SW 1271 (cell line): ENCODE results near the gene PLCB4.

Experiments
- DNase-seq, 2 experiments: peaks; one replicate each; lab custom pipeline; 2025; lab: John Stamatoyannopoulos, UW

The PLCB4 gene

DNA sequence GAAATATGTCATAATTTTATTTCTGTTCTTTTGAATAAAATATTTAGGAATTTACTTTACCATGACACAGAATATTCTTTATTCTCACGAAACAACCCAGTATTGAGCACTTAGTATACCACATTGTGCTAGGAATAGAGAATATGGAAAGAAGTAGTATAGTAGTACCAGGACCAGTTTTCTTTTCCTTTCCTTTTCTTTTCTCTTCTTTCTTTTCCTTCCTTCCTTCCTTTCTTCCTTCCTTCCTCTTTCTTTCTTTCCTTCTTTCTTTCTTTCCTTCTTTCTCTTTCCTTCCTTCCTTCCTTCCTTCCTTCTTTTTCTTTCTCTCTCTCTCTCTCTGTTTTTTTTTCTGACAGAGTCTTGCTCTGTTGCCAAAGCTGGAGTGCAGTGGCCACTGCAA, 7.5 kb upstream of the PLCB4 start:
- no peak for DNase-seq

DNA sequence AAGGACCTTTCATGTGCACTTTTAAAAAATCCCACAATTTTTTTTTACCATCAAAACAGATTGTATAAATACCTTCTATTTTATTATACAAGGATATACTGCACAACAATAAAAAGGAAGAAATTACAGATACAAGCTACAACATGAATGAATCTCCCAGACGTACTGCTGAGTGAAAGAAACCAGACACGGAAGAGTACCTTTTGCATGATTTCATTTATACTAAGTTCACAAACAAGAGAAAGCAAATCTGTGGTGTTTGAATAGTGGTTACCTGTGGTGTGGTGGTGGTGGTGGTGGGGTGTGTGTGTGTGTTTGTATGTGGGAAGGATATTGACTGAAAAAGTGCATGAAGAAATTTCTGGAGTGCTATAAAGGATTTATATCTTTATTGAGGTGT, 6.8 kb upstream of the PLCB4 start:
- no peak for DNase-seq

- DNase-seq: no peak
Measured at GRCh38 chr20:9066191-9066590, 2.7 kb upstream of the PLCB4 start.

DNA sequence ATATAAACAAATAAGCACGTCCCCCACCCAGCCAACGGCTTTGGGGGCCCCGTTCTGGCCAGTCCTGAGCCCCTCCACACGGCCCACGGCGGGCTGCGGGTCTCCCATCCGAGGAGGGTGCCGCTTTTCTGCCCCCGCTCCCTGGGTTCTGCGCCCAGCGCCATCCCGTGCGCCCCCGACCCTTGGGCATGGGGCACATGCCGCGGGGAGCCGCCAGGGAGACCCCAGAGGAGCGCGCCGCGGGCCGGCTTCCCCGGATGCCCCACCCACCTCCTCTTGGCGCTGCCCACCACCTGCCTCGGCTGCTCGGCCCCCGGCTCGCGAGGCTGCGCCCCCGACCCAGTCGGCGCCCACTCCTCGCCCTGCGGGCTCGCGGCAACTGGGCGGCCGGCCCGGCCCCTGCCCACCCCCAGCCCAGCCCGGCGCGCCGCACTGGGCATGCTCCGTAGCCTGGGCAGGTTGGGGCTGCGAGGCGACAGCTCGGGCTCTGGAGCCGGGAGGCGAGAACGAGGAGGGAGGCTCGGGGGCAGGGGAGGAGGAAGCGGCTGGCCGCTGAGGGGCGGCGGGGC, 570 bp upstream of the PLCB4 start:
- DNase-seq: peak in 1 of 2 experiments; percentile 32

DNA sequence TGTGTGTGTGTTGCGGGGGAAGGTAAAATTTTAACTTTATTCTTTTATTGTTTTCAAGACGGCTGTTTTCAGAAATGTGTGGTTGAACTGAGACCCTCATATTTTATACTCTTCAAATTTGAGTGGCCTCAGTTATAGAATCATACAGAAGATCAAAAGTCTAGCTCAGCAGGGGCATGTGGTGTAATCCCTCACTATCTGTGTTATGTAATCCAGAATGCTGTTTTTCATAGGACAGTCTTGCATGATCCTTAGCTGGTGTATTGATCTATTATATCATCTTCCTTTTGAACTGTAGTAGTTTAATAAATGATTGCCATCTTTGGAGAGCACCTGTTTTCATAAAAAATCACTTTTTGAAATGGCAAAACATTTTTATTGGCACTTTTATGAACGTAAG, 1.4 kb downstream of the PLCB4 start:
- DNase-seq: no peak

GRCh38 chr20:9071976-9072726, 3.3 kb downstream of the PLCB4 start:
- no peak for DNase-seq

DNA sequence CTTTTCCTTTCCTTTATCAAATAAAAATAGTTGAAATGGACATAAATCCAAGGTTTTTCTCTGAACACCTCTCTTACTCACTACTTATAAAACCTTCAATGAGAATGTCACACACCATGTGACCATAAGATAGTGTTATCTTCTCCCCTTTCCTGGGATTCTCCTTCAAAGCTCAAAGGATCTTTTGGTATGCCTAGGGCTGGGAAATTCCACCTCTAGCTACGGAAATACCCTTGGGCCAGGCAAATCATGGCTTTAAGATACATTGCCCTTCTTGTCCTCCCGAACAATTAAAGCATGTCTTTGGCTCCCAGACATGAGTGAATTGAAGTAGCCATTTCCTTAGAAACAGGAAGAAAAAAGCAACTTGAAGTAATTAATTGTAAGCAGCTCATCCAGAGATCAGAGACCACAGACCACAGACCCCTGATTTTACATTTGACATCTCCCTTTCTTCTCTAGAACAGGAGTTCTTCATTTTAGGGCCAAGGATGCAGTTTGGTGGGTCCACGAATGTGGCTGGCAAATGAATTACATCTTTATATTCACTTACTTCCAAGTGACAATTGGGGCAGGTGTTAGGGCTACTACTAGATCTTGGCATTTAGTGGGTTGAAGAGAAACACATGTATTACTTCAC, 4.1 kb downstream of the PLCB4 start:
- DNase-seq: no peak

DNA sequence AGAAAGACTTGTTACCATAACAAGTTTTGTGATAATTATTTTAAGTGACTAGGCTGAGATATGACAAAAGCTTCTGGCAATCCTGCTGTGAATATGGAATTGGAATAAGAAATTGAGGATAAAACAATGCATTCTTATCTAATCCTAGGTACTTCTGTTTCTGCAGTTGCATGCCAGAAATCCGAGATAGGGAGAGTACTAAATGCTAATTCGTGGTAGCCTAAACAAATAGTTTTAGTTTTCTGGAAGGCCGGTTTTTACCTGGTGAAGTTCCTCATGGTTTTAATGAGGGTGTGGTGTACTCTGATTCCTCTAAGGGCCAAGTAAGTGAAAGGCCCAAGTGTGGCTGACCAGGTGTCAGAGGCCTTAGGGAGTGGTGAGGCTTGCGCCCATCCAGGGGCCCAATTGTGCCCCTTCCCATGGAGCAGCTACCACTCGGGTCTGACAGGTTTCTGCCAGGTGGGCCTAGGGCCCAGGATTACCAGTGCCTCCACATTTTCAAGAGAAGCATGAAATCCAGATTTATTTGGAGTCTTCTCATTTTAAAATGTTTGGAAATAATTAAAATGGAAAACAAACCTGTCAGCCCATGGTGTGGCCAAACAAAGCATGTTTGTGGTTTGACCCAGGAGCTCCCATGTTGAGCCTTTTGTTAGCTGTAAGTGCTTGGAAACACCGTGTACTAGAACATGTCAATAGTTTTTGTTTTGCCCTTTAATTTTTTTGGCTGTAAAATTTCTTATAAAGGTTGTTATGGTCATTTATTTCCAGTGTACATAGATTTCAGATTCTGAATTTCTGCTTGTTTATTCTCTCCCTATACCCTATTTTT, 6.6 kb downstream of the PLCB4 start:
- DNase-seq: no peak

- DNase-seq: no peak
Measured at GRCh38 chr20:9076440-9076839, 7.6 kb downstream of the PLCB4 start.

- no peak for DNase-seq
Measured at GRCh38 chr20:9078826-9079731, 10.2 kb downstream of the PLCB4 start.

DNA sequence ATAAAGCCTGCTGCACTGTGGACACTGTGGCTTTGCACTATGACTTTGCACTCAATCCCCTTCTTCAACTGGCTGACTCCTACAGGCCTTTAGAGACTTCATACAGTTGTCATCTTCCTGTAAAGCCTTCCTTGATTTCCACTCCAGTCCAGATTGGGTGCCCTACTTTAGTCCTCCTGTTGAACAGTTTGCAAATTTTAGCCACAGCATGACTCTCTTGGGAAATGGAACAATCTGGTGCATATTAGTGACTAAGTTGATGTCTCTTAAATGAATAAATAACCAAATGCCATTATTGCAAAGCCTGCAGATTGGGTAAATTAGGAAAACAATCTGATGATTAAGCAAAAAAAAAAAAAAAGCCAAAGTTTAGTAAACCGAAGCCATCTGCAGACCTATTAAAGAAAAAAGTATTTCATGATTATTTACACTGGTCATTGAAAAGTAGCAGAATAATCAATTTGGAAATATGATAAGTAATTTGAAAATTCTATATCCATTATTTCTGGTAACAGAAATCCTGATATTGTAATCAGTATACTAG, 12.6 kb downstream of the PLCB4 start:
- no peak for DNase-seq

- DNase-seq: no peak
Measured at GRCh38 chr20:9082741-9083140, 13.9 kb downstream of the PLCB4 start.

DNA sequence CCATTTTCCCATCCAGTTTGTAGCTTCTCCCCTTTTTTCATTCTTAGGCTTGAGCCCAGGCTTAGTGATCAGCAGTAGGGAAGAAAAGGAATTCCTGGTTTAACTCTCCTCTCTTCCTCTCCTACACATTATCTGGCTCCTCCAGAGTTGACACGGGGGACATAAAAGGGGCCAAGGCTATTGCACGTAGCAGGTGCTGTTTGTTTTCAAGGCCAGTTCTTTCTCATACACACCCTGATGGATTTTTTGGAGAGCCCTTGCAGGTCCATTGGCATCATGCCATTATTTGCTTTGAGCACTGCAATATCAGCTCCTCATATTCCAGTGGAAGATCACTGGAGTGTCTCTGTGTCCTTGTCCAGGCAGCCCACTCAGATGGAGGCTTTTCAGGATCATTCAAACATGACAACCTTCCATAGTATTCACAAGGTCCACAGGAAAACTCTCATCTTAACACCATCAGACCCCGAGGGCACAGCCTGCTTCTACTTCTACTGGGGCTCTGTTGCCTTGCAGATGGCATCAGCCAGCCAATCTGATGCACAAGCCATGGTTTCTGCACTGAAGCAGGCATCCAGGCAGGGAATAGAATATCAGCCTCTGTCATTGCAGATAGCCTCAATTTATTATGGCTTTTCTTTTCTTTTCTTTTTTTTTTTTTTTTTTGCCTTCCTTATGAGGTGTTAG, 18.8 kb downstream of the PLCB4 start:
- no peak for DNase-seq

GRCh38 chr20:9088556-9088955, 19.7 kb downstream of the PLCB4 start:
- DNase-seq: no peak

- no peak for DNase-seq
Measured at GRCh38 chr20:9092113-9092512, 23.2 kb downstream of the PLCB4 start.

GRCh38 chr20:9092655-9093054, 23.8 kb downstream of the PLCB4 start:
- no peak for DNase-seq

GRCh38 chr20:9093218-9093957, 24.5 kb downstream of the PLCB4 start:
- DNase-seq: no peak

DNA sequence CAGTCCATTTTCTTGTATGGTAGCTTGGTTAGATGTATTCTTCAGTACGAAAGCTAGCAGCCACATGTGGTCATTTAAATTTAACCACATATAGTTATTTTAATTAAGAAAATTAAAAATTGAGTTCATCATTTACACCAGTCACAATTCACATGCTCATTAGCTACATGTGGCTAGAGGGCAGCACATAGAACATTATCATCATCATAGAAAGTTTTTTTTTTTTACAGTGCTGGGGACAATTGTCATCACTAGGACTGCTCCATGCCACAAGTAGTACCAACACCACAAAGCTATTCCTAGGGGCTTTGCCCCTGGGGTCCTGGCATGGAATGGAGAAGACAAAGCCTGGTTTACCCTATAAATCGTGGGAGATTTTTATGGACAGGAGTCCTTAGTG, 30.5 kb downstream of the PLCB4 start:
- DNase-seq: no peak

DNA sequence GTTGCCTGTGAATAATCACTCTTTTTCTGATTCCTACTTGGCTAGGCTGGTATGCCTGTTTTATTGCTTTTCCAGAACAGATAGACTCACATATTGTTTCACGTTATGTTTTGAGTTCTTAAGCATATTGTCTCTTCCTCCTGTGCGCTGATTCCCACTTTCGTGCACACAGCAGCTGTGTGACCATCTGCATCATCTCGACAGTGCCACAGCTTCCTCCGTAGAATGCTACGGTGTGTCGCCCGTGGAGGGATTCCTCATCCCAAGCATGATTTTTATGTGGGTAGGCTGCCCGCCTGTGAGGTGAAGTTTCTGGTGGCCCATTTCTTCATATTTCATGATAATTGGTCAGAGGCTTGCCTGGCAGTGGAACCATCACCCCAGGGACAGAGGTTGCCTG, 31.8 kb downstream of the PLCB4 start:
- DNase-seq: no peak

- no peak for DNase-seq
Measured at GRCh38 chr20:9102456-9102855, 33.6 kb downstream of the PLCB4 start.
